KMS-11 (cell line): Measurements from ENCODE around the gene LAD1.

ENCODE experiments used
- H2AFZ ChIP-seq: fragments of 200-600 bp; sonication (generic); 2 replicates; pipeline ENCODE4 v1.6.1; 2016; ENCODE audit warnings: antibody characterized with exemption, mixed run types, low read depth
- H3K27ac ChIP-seq: fragments of 200-600 bp; sonication (generic); 2 replicates; pipeline ENCODE4 v1.6.1; 2016; ENCODE audit warnings: mild to moderate bottlenecking, mixed run types
- H3K27me3 ChIP-seq: fragments of 200-600 bp; sonication (generic); 2 replicates; pipeline ENCODE4 v1.6.1; 2017; ENCODE audit warnings: mild to moderate bottlenecking, low read depth, mixed run types, moderate library complexity; ENCODE audit not compliant: insufficient read depth
- H3K36me3 ChIP-seq: fragments of 200-600 bp; sonication (generic); 2 replicates; pipeline ENCODE4 v1.6.1; 2017; ENCODE audit warnings: mild to moderate bottlenecking, mixed run types; ENCODE audit not compliant: insufficient read depth
- H3K4me1 ChIP-seq: fragments of 200-600 bp; sonication (generic); 2 replicates; pipeline ENCODE4 v1.6.1; 2016; ENCODE audit warnings: mild to moderate bottlenecking, low read depth, mixed run types; ENCODE audit not compliant: poor library complexity, severe bottlenecking
- H3K4me2 ChIP-seq: fragments of 200-600 bp; sonication (generic); 2 replicates; pipeline ENCODE4 v1.7.0; 2016; ENCODE audit warnings: mild to moderate bottlenecking, mixed run types
- H3K4me3 ChIP-seq: fragments of 200-600 bp; sonication (generic); IDR thresholded peaks from 2 replicates; pipeline ENCODE4 v1.6.1; 2017; ENCODE audit warnings: low read depth, low read length, mixed read lengths; ENCODE audit not compliant: insufficient read depth
- H3K79me2 ChIP-seq: fragments of 200-600 bp; sonication (generic); 2 replicates; pipeline ENCODE4 v1.6.1; 2016; ENCODE audit warnings: low read depth, mixed run types; ENCODE audit not compliant: insufficient read depth
- H3K9ac ChIP-seq: fragments of 200-600 bp; sonication (generic); 2 replicates; pipeline ENCODE4 v1.6.1; 2016; ENCODE audit warnings: mild to moderate bottlenecking, mixed run types
- H4K20me1 ChIP-seq: fragments of 200-600 bp; sonication (generic); 2 replicates; pipeline ENCODE4 v1.6.1; 2016; ENCODE audit warnings: mild to moderate bottlenecking, mixed run types; ENCODE audit not compliant: insufficient read depth
- CTCF ChIP-seq: fragments of 200-600 bp; sonication (generic); conservative IDR thresholded peaks from 2 replicates; pipeline ENCODE4 v1.6.1; 2017; ENCODE audit warnings: low read depth, mild to moderate bottlenecking, antibody characterized with exemption, low read length, moderate library complexity, mixed read lengths

LAD1 gene

GRCh38 chr1:201443747-201444146 is 44.6 kb upstream of the LAD1 start:
- H3K27ac ChIP-seq, result no peak overlapping the region
- H3K9ac ChIP-seq, result no peak overlapping the region
- no peak overlapping the region for H3K4me3 ChIP-seq
- H3K4me1 ChIP-seq, result peaks cover 3% of the 10 kb centered on the region
- no peaks in the 10 kb centered on the region for H3K79me2 ChIP-seq
- no peaks in the 10 kb centered on the region for H4K20me1 ChIP-seq
- no peaks in the 10 kb centered on the region for H3K27me3 ChIP-seq
- no peak for TF ChIP-seq CTCF
- H2AFZ ChIP-seq, result no peak overlapping the region
- no peaks in the 10 kb centered on the region for H3K36me3 ChIP-seq
- no peak overlapping the region for H3K4me2 ChIP-seq

- no peak for TF ChIP-seq CTCF
- no peak overlapping the region for H2AFZ ChIP-seq
- H3K36me3 ChIP-seq, result no peaks in the 10 kb centered on the region
- peaks cover 3% of the 10 kb centered on the region for H3K4me1 ChIP-seq
- H3K4me2 ChIP-seq, result no peak overlapping the region
- no peak overlapping the region for H3K9ac ChIP-seq
- H3K27ac ChIP-seq, result no peak overlapping the region
- no peaks in the 10 kb centered on the region for H3K79me2 ChIP-seq
- H3K4me3 ChIP-seq, result no peak overlapping the region
- no peaks in the 10 kb centered on the region for H4K20me1 ChIP-seq
- no peaks in the 10 kb centered on the region; the same call in 1 of the 2 replicates for H3K27me3 ChIP-seq
These were observed 37.8 kb upstream of the LAD1 start for GRCh38 chr1:201436969-201437368.

GRCh38 chr1:201436393-201436792 is 37.3 kb upstream of the LAD1 start:
- H3K4me1 ChIP-seq, result peaks cover 3% of the 10 kb centered on the region
- H3K27me3 ChIP-seq, result no peaks in the 10 kb centered on the region; the same call in 1 of the 2 replicates
- H3K4me2 ChIP-seq, result no peak overlapping the region
- no peak overlapping the region for H3K27ac ChIP-seq
- H3K36me3 ChIP-seq, result no peaks in the 10 kb centered on the region
- H3K9ac ChIP-seq, result no peak overlapping the region
- H4K20me1 ChIP-seq, result no peaks in the 10 kb centered on the region
- no peaks in the 10 kb centered on the region for H3K79me2 ChIP-seq
- no peak for TF ChIP-seq CTCF
- H3K4me3 ChIP-seq, result no peak overlapping the region
- H2AFZ ChIP-seq, result peak overlapping the region; percentile 20; the same call in 1 of the 2 replicates

GRCh38 chr1:201434266-201434665 is 35.1 kb upstream of the LAD1 start:
- no peak overlapping the region for H3K27ac ChIP-seq
- no peak overlapping the region for H3K4me2 ChIP-seq
- no peak for TF ChIP-seq CTCF
- no peaks in the 10 kb centered on the region for H4K20me1 ChIP-seq
- no peak overlapping the region for H2AFZ ChIP-seq
- no peak overlapping the region for H3K9ac ChIP-seq
- peaks cover 3% of the 10 kb centered on the region for H3K4me1 ChIP-seq
- H3K27me3 ChIP-seq, result no peaks in the 10 kb centered on the region; the same call in 1 of the 2 replicates
- no peak overlapping the region for H3K4me3 ChIP-seq
- no peaks in the 10 kb centered on the region for H3K36me3 ChIP-seq
- H3K79me2 ChIP-seq, result no peaks in the 10 kb centered on the region
